Upper lobe of left lung (tissue), 4 donors: Measurements from ENCODE around the gene SCN2A.

Source experiments
- POLR2A ChIP-seq, 4 donors: fragments of 450-650 bp; IDR thresholded peaks; one replicate each; pipeline ENCODE4 v1.5.1; 2016 to 2017; ENCODE audit warnings: antibody characterized with exemption in 4 of 4, mild to moderate bottlenecking in 2 of 4
- POLR2AphosphoS5 ChIP-seq, 2 donors: sonication (generic); formaldehyde crosslinking; IDR thresholded peaks; one replicate each; pipeline ENCODE4 v1.5.1; 2017; ENCODE audit warnings: antibody characterized with exemption in 2 of 2

GRCh38 chr2:165313509-165313908 is 74.3 kb downstream of the SCN2A start:
- TF ChIP-seq POLR2A (IDR thresholded peaks at IDR 0.05) (no peak), POLR2AphosphoS5 (IDR thresholded peaks at IDR 0.05) (no peak)
